HG03432 (cell line): ENCODE results near the gene DST.

Experiments used
- ATAC-seq: cut with Tn5 transposase; IDR thresholded peaks from one replicate; pipeline ENCODE4 v1.9.1; 2021; ENCODE audit warnings: mild to moderate bottlenecking, moderate library complexity; ENCODE audit not compliant: unreplicated experiment

Gene DST

DNA sequence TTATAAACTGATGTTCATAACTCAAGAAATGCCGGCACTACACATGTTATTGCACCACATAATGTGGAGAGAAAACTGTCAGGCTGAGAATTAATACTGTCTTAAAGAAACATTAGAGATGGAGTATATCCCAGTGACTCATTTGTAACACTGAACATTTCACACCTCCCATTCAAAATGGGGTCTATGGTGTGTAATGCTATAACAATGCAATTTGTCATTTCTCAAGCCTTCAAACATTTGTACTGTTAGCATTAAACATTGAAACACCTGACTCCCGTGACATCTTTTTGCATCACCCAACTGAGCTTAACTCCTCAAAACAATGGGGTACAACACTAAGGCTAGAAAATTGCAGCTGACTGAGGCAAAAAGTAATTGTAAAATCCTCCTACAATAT lies 151.7 kb downstream of the DST start:
- no peak for ATAC-seq

DNA sequence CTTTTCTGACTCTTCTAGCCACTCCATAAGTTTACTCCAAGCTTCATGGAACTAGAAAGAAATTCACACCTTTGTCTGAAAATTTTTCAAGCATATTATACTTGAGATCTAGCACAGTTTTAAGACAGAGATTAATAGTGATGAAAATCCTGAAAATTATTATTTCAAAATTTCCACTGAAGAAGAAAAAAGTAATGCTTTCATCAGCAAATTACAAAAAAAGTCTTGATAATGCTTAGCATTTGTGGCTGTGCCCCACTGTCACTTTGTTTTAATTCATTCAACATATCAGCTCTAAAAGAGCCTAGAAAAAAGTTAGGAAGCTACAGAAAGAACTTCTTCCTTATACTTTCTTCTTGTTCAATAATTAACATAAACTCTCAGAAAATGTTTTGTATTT lies 153.1 kb downstream of the DST start:
- ATAC-seq, result no peak

DNA sequence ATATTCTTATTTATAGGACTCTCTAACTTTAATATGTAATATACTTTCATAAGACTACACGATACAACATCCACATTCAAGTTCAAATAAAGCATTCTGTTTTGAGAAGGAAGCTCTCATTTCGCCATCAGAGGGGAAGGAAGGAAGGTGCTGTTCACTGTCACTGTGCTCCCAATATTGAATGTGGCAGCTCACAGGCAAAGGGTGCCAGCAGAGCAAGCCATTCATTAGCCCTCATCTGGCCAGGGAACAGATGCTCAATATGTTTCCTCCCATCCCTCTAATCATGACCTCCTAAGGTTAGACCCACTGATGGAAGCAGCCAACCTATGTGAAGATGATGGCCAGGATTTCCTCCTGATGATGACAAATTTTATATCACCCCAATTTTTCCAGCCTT lies 154.4 kb downstream of the DST start:
- ATAC-seq, result no peak

DNA sequence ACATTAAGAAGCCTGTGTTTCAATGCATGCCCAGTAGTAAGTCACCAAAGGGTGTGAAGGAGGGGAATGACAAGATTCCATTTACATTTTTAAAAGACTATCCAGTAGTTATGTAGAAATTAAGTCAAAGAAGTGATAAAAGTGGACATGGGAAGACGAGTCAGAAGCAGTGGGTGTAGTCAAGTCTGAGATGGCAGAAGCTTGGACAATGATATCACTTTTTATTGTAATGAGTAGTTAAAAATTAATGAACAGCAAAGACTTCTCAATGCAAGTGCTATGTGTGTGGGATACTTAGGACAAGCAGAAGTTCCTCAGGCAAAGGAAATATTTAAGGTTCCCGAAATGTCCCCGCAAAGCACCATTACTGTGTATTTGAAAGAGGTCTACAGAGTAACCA lies 156.0 kb downstream of the DST start:
- ATAC-seq, result no peak

DNA sequence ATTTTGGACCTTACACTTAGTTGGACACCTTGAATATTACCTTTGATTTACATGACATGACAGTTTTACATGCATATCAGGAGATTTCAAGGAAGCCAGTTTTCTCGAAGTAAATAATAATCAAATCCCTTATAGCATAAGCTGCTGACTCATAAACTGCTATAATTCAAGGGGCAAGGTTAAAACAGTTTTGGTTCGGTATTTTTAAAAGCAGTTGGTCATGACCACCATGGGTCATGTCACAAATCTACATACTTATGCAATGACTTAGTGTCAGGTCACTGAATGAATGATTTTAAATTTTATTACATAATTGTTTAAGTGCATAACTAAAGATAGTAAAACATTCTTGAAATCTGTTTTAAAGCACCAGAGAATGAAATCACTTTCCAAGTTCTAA lies 158.0 kb downstream of the DST start:
- ATAC-seq, result no peak

DNA sequence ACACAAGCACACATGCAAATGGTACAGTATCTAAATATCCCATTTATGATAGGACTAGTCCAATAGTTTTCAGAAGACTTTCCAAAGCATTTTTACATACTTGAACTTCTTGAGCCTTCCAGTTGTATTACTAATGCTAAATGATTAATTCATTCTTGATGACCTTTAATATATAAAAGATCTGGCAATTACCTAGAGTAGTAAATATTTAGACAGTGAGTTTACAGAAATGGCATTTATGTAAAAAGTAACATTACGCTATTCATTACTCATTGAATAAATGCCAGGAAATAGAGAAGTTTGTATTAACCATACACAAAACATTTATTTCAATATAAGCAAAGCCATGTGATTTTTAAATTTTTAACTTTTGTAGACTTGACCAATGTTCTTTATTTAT lies 158.8 kb downstream of the DST start:
- no peak for ATAC-seq

DNA sequence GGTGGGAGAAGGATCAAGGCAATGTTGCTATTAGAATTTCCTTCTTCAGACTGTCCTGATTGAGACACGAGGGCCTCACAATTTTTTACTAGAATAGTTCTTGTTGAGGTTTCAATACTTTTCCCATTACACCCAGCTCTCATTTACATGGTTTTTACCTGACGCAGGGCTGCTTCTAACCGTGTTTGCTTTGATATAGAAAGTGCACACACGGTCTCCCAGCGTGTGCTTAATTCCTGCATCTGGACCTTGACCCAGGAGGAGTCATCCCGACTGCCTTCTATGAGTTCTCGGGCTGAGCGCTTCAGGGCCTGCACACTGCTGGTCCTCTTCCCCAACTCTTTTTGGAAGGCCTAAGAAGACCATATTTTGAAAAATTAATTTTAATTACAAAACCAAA lies 160.2 kb downstream of the DST start:
- no peak for ATAC-seq

DNA sequence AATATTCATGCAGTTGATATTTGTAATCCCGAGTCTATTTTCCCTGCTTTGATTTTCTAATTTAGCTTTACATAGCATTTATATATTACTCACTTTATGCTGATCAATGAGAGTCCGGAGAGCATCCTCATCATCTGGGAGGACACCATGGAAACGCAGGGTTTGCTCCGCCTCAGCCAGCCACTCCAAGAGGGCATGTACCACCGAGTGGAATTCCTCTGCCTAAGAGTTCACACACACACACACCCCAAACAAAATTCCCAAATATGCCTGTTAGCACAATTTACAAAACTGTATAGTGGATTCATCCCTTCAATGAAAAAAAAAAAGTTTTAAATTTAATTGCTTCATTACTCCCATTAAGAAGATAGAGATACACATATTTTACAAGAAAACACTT lies 160.7 kb downstream of the DST start:
- ATAC-seq, result no peak

DNA sequence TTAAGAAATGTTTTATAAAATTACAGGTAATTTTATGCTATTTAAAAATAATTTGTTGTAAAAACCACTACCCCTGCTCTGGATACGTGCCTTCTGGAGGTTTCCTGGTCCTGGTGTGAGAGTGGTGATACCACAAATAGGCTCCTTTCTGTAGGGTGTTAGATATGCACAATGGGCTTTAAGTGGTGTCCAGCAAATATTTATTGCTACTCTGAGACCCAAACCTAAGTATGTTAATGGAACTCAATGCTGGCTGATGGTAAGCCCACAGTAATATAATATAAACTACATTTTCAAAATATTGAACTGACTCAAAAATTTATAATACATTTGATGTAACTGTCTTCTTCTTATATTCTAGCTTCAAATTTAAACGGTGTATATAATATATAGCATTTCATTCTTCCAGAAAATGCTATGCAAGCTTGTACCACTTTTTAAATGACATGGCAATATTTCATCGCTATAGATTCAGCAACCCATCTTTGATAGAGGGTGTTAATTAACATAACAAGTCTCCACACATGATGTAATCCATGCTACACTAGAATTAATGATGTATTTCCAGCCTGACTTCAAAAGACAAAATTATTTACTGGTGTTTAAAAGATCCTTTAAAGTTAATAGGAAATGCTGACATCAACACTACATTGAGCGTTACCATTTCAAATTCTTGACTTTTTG lies 161.9 kb downstream of the DST start:
- no peak for ATAC-seq

DNA sequence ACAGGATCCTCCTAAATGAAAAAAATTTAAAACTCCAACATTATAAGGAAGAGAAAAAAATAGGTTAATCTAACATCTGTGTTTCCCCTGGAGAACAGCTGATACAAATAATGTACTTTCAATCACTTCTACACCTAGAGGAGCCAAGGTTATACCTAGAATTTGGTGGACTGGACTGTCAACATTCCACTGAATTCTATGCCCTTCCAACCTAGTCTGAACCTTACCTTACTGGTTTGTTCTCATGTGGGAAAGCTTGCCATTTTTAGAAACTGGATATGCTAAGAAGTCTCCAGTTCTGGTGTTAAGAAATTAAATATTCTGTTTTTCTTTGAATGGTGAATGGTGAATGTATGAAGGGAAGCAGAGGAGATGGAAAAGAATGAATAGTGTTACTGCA lies 162.4 kb downstream of the DST start:
- no peak for ATAC-seq

DNA sequence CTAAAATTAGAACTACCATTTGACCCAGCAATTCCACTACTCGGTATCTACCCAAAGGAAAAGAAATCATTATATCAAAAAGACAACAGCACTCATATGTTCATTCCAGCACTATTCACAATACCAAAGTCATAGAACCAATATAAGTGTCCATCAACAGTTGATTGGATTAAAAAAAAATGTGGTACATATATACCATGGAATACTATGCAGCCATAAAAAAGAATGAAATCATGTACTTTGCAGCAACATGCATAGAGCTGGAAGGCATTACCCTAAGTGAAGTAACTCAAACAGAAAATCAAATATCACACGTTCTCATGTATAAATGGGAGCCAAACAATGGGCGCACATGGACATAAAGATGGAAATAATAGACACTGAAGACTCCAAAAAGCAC lies 163.3 kb downstream of the DST start:
- ATAC-seq, result no peak

DNA sequence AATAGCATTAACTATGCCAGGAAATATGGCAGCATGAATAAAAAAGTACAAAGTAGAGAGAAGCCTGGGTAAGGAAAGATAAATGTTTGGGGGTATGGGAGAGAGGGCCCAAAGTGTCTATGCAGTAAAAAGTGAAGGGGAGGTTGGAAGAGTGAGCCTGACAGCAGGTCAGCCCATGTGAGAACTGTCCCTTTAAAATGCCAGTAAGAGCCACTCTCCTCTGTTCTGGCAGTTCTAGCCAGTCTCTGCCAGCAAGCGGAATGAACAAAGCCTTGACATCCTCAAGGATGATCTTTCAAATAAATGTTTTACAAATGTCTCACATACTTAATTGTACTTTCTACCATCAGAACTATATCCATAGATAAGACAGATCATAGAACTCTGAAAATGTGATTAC lies 164.5 kb downstream of the DST start:
- ATAC-seq, result no peak

DNA sequence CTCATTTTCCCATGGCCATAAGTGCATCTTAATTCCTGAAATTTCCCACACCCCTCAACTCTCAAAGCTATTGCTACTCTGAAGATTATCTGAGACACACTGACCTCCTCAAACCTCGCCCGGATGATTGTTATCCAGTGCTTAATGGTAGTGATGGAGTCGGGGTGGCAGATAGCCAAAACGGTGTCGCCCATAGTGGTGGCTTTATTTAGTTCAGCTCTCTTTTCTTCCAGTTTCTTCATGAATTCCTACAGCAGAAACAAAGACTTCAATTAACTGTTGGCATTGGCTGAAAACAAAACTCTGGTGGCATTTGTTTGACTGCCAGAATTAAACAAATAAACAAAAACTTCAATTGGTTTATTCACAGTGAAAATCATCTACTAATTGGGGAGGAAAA lies 165.4 kb downstream of the DST start:
- no peak for ATAC-seq

DNA sequence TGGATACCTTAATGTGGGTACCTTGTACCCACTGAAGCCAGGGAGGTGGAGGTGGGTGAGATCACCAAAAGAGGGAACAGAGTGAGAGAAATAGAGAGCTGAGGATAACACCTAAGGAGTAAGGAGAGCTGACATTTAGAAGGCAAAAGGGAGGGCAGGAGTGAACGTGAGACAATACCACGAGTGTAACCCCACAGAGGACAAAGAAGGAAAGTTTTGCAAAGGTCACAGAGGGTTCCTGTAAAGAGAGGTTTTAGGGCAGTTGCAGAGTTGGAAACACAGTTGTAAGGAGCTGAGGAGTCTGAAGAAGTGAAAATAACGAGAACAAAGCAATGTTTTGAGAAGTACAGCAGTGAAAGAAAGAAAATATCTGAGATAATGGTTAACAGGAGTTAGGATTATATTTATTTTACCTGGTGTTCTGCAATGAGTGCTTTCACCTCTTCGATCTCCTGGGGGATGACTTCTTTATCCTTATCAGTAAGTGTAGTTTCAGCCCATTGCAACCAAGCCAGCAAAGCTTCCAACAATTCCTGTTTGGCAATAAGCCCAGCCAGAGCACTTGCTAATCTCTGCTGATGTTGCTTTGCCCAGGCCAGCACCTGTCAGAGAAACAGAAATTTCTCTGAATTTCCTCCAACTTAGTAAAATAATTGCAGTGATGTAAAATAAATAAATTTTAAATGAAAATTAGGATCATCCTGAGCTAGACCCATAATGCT lies 166.8 kb downstream of the DST start:
- ATAC-seq, result no peak

DNA sequence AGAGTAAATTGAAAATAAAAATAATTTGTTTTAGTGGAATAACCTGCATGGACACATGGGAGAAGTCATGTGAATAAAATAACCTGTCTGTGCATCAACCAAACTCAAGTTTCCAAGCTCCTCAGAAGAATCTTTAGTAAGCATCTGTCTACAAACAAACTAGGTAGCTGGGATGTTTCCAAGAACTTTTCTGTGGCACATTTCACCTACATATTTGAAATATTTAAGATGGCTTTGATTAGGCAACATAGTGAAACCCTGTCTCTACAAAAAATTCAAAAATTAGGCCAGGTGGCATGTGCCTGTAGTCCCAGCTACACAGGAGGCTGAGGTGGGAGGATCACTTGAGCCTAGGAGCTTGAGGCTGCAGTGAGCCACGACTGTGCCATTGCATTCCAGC lies 168.2 kb downstream of the DST start:
- ATAC-seq, result no peak

DNA sequence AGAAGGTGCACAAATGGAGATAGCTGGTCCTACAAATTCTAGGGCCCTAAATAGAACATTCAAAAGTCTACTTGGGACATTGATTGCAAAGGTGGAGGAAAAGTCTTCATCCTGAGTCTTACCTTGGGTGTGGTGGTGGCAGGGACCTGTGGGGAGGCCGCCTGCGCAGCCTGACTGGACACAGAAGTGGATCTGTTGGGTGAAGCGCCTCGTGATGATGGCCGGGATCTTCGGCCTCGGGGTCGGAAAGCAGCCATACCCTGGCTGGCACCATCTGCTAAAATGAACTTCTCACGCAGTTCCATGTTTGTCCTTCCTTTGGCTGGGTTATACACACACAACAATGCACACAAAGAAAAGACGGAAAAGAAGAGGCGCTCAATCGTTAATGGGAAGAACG lies 179.2 kb downstream of the DST start:
- no peak for ATAC-seq

DNA sequence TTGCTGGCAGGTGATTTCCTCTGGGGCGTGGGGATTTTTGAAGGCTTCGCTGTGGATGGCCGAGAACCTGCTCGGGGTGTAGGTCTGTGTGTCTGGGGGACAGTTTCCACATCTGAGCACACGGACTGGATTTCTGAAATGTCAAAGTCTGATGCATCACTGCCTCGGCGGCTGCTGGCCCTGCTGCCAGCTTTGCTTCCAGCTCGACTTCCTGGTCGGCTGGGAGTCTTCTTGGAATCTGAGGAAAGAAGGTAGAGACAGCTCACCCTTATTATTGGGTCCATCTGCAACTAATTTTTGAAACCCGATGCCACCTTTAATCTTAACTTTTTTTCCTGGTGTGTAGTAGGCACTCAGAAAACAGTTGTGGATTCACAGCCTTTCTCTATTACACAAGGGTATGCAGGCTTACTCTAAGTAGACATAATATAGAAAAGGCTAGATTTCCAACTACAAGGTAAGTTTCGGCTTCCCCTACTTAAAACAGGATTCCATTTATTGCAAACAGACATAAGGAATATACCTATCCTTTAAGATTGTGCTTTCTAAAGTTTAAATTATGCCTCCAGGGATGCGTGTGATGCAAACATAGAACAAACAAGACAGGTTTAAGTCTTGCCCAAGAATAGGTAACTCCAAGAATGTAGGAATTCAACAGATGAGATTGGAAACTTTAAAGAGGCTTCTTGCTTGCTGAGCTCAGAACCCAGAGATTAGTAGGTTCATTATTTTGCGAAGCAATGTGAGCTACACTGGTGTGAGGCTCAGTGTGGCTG lies 183.5 kb downstream of the DST start:
- no peak for ATAC-seq

DNA sequence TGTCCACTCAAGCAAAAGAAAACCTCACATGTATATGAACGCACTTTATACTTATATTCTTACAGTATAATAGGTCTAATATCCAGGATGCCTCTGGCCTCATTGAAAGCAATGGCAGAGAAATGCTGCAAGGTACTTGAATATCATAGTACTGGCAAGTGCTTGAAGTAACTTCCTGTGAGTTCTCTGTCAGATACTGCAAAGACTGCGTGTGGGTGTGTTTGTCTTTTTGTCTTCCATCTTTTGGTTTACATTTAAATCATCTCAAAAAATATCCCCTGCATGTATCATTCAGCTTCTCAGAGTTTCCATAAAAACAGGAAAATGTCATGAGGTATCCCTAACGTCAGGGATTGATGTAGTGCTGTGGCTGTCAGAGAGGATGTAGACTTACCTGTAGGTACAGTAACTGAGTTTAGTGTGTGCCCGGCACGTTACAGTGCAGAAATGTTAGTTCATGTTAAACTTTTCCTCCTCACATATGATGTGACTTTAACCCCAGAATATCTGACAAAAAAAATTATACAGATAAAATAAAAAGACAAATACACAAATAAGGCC lies 184.3 kb downstream of the DST start:
- ATAC-seq, result no peak

DNA sequence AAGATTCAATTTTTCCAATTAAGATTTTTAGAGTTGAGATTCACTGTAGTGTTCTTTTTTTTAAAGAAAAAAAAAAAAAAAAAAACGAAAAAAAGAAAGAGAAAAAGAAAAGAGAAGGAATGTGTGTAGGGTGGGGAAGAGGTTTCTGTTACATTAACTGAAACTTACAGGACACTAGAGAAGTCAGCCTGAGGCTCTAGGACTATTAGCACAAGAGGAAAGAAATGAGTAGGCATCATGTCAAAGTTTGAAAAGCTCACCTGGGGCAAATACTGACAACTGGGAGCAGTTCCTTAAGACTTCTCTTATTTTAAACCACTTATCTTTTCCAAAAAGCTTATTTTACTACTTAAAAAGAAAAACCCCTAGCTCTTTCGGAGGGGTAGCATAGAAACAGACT lies 185.9 kb downstream of the DST start:
- no peak for ATAC-seq

DNA sequence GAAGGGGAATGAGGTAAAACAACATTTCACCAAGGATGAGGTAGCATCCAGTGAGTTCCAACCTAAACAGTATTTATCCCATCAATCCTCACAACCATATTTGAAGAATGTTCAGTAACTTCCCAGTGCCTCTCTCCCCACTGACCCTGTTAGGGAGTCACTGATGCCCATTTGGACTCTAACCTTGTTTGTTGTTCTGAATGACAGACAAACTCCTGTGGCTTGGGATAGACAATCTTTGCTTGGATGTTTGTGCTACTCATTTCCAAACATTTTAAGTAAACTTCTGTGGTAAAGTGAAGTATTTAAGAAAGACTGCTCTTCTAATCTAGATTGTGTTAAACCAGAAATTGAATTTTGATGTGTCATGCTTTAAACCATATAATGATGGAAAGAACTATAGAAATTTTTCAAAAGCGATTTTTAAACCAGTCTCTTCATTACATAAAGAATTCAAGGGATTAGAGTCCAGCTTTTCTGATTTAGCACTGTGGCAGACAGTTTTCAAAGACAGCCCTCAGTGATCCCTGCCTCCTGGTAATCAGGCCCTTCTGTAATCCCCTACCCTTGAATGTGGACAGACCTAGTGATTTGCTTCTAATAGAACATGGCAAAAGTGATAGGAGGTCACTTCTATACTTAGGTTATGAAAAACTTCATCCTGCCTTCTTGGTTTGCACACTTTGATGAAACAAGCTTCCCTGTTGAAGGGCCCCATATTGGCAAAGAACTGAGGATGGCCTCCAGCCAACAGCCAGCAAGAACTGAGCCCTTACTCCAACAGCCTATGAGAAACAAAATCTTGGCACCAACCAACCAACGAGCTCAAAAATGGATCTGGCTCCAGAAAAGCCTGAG lies 191.6 kb downstream of the DST start:
- ATAC-seq, result no peak

DNA sequence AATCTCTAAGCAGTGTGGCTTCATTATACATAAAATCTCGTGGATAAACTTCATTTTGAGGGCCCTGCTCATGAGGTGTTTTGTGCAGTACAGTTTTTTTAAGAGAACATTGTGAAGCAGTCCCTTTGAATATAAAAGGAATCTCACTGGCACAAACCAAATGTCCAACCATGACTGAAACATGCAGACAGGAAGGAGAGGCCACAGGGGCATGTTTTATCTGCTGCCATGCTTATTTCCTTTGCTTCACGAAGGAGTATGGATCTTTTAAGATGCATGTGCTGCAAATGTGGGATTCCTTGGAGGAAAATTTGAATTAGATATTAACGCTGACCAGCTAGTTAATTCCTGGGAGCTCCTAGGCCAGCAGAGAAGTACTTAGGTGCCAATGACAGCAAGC lies 192.3 kb downstream of the DST start:
- ATAC-seq, result no peak
